ENCODE data around the gene NETO2. TPM values are rescaled to one million over a fixed set of nuclear protein-coding genes. Genes with fewer than 3 reads are reported as not detected.

Gene NETO2
- polyA plus RNA-seq, 3 donors, result 12.4 to 15.7 (median 14.3) TPM

- H3K9me3 Mint-ChIP-seq, result no peaks in the 10 kb centered on the region
- H3K4me1 Mint-ChIP-seq, result peaks cover 19% of the 10 kb centered on the region
- no peak overlapping the region for H3K4me2 ChIP-seq (replicated peaks; ENCODE audit: extremely low read depth, low read length, poor library complexity, severe bottlenecking)
- peaks cover 0 to 6% (median 1%) of the 10 kb centered on the region in 3 donors for H3K27me3 Mint-ChIP-seq (ENCODE audit: low read depth in 3 of 3)
- no peak overlapping the region for H3K9ac ChIP-seq (ENCODE audit: insufficient read depth, low read length, poor library complexity, severe bottlenecking)
- H2AFZ ChIP-seq (ENCODE audit: insufficient read depth, low read depth, low read length, poor library complexity, severe bottlenecking), result no peak overlapping the region
- H4K20me1 ChIP-seq (ENCODE audit: insufficient read depth, low read length), result no peaks in the 10 kb centered on the region
- H3K79me2 ChIP-seq (ENCODE audit: insufficient read depth, low read length), result no peaks in the 10 kb centered on the region
- no peaks in the 10 kb centered on the region for H3K36me3 Mint-ChIP-seq
- intact Hi-C loops (cut with micrococcal nuclease), result loop anchor here in 1 of 2 donors (10.0 kb wide), 1 partner anchor 47 kb away; no protein-coding TSS in a partner anchor
- H3K36me3 ChIP-seq (replicated peaks in 1 of 2; ENCODE audit: control insufficient read depth in 1 of 2, insufficient read depth in 2 of 2, low read length in 2 of 2), result no peaks in the 10 kb centered on the region
- 95% methylated on average over 4 of the region's 5 CpGs for WGBS (ENCODE audit: insufficient coverage)
- no peak for DNase-seq
- H3K9me3 ChIP-seq (replicated peaks in 1 of 2; ENCODE audit: control insufficient read depth in 1 of 2, insufficient read depth in 1 of 2, low read length in 2 of 2), result no peaks in the 10 kb centered on the region
- H3K27ac Mint-ChIP-seq, result no peak overlapping the region
- no peak overlapping the region for H3K4me3 ChIP-seq (replicated peaks in 1 of 3; ENCODE audit: low read depth in 2 of 3, low read length in 3 of 3)
- no peak overlapping the region for H3K4me3 Mint-ChIP-seq
- no peak for TF ChIP-seq CTCF (IDR thresholded peaks at IDR 0.05)
- no peaks in the 10 kb centered on the region for H3K27me3 ChIP-seq (ENCODE audit: control insufficient read depth in 2 of 2, insufficient read depth in 2 of 2, low read length in 2 of 2)
- no peak overlapping the region for H3K27ac ChIP-seq (ENCODE audit: low read depth in 1 of 2, low read length in 2 of 2)
- peaks cover 7 to 12% of the 10 kb centered on the region in 2 donors for H3K4me1 ChIP-seq (ENCODE audit: control insufficient read depth in 1 of 2, insufficient read depth in 2 of 2, low read length in 2 of 2)
Measured at GRCh38 chr16:47047524-47048203, 96.1 kb downstream of the NETO2 start.

GRCh38 chr16:47046726-47047523, 96.8 kb downstream of the NETO2 start:
- no peak overlapping the region for H2AFZ ChIP-seq (ENCODE audit: insufficient read depth, low read depth, low read length, poor library complexity, severe bottlenecking)
- no peak overlapping the region for H3K4me3 Mint-ChIP-seq
- peaks cover 0 to 6% (median 0%) of the 10 kb centered on the region in 3 donors for H3K27me3 Mint-ChIP-seq (ENCODE audit: low read depth in 3 of 3)

More at GRCh38 chr16:47046726-47047523, 96.8 kb downstream of the NETO2 start:
- Histone ChIP-seq H3K36me3 (replicated peaks in 1 of 2; ENCODE audit: control insufficient read depth in 1 of 2, insufficient read depth in 2 of 2, low read length in 2 of 2) (no peaks in the 10 kb centered on the region), H3K9me3 (replicated peaks in 1 of 2; ENCODE audit: control insufficient read depth in 1 of 2, insufficient read depth in 1 of 2, low read length in 2 of 2) (no peaks in the 10 kb centered on the region), H3K27ac (ENCODE audit: low read depth in 1 of 2, low read length in 2 of 2) (no peak overlapping the region), H3K4me3 (replicated peaks in 1 of 3; ENCODE audit: low read depth in 2 of 3, low read length in 3 of 3) (no peak overlapping the region), H3K4me2 (replicated peaks; ENCODE audit: extremely low read depth, low read length, poor library complexity, severe bottlenecking) (no peak overlapping the region), H3K27me3 (ENCODE audit: control insufficient read depth in 2 of 2, insufficient read depth in 2 of 2, low read length in 2 of 2) (no peaks in the 10 kb centered on the region), H3K4me1 (ENCODE audit: control insufficient read depth in 1 of 2, insufficient read depth in 2 of 2, low read length in 2 of 2) (peaks cover 7 to 12% of the 10 kb centered on the region in 2 donors), H4K20me1 (ENCODE audit: insufficient read depth, low read length) (no peaks in the 10 kb centered on the region), H3K79me2 (ENCODE audit: insufficient read depth, low read length) (no peaks in the 10 kb centered on the region), H3K9ac (ENCODE audit: insufficient read depth, low read length, poor library complexity, severe bottlenecking) (no peak overlapping the region)
- intact Hi-C loops (cut with micrococcal nuclease), result loop anchor here in 1 of 2 donors (10.0 kb wide), 1 partner anchor 48 kb away; no protein-coding TSS in a partner anchor
- Mint-ChIP-seq H3K36me3 (no peaks in the 10 kb centered on the region), H3K4me1 (peaks cover 21% of the 10 kb centered on the region), H3K9me3 (no peaks in the 10 kb centered on the region), H3K27ac (no peak overlapping the region)
- DNase-seq, result no peak
- WGBS (ENCODE audit: insufficient coverage), result 94% methylated on average over 5 of the region's 8 CpGs
- no peak for TF ChIP-seq CTCF (IDR thresholded peaks at IDR 0.05)

Measured in CD14-positive monocyte (primary cell).